Trophoblast cell (in vitro differentiated cells and primary cell): ENCODE data around the gene COL4A6.

Experiments used
- DNase-seq, 2 donors: peaks; one replicate each; pipeline ENCODE4 v3.0.0-alpha.2; 2016
- H2AFZ ChIP-seq: 2 replicates; pipeline ENCODE4 v1.6.1; 2013; ENCODE audit warnings: low read length, moderate library complexity, mild to moderate bottlenecking; ENCODE audit not compliant: insufficient read depth, poor library complexity
- H2AK5ac ChIP-seq: 2 replicates; pipeline ENCODE4 v1.6.1; 2013; ENCODE audit warnings: mild to moderate bottlenecking, low read length
- H2BK120ac ChIP-seq: 2 replicates; pipeline ENCODE4 v1.6.1; 2013; ENCODE audit warnings: low read length, mild to moderate bottlenecking, moderate library complexity; ENCODE audit not compliant: insufficient read depth, poor library complexity
- H2BK12ac ChIP-seq: 2 replicates; pipeline ENCODE4 v1.6.1; 2013; ENCODE audit warnings: mild to moderate bottlenecking, low read length, moderate library complexity
- H2BK5ac ChIP-seq: 2 replicates; pipeline ENCODE4 v1.6.1; 2013; ENCODE audit warnings: low read length, low read depth, moderate library complexity, mild to moderate bottlenecking; ENCODE audit not compliant: poor library complexity
- H3K14ac ChIP-seq: 2 replicates; pipeline ENCODE4 v1.6.1; 2013; ENCODE audit warnings: mild to moderate bottlenecking, low read length
- H3K18ac ChIP-seq: 2 replicates; pipeline ENCODE4 v1.6.1; 2013; ENCODE audit warnings: mild to moderate bottlenecking, low read length
- H3K23ac ChIP-seq: 2 replicates; pipeline ENCODE4 v1.6.1; 2013; ENCODE audit warnings: low read length
- H3K27ac ChIP-seq: 2 replicates; pipeline ENCODE4 v1.5.1; 2013; ENCODE audit warnings: low read depth, mild to moderate bottlenecking, inconsistent platforms, low read length, moderate library complexity
- H3K27me3 ChIP-seq: 2 replicates; pipeline ENCODE4 v1.6.1; 2013; ENCODE audit warnings: inconsistent platforms, mild to moderate bottlenecking, low read length, moderate library complexity; ENCODE audit not compliant: insufficient read depth
- H3K36me3 ChIP-seq, 2 experiments: 1 replicate in 1 of 2; 2 replicates in 1 of 2; pipeline ENCODE4 v1.6.1; 2013; ENCODE audit warnings: low read length in 2 of 2, mild to moderate bottlenecking in 2 of 2, moderate library complexity in 1 of 2; ENCODE audit not compliant: insufficient read depth in 2 of 2, control insufficient read depth in 1 of 2
- H3K4ac ChIP-seq: 2 replicates; pipeline ENCODE4 v1.6.1; 2013; ENCODE audit warnings: low read depth, mild to moderate bottlenecking, low read length, moderate library complexity
- H3K4me1 ChIP-seq, 2 experiments: 1 replicate in 1 of 2; 2 replicates in 1 of 2; pipeline ENCODE4 v1.6.1; 2013; ENCODE audit warnings: low read length in 2 of 2, mild to moderate bottlenecking in 2 of 2, moderate library complexity in 1 of 2; ENCODE audit not compliant: insufficient read depth in 2 of 2, control insufficient read depth in 1 of 2
- H3K4me2 ChIP-seq: 2 replicates; pipeline ENCODE4 v1.6.1; 2013; ENCODE audit warnings: inconsistent platforms, mild to moderate bottlenecking, low read length, moderate library complexity
- H3K4me3 ChIP-seq: 2 replicates; pipeline ENCODE4 v1.5.1; 2013; ENCODE audit warnings: mild to moderate bottlenecking, low read depth, low read length, inconsistent platforms
- H3K79me1 ChIP-seq: one replicate; pipeline ENCODE4 v1.6.1; 2013; ENCODE audit warnings: low read length
- H3K79me2 ChIP-seq: 2 replicates; pipeline ENCODE4 v1.6.1; 2013; ENCODE audit warnings: low read length, mild to moderate bottlenecking; ENCODE audit not compliant: control insufficient read depth, insufficient read depth, poor library complexity
- H3K9ac ChIP-seq: 2 replicates; pipeline ENCODE4 v1.6.1; 2013; ENCODE audit warnings: mild to moderate bottlenecking, low read length
- H3K9me3 ChIP-seq: 2 replicates; pipeline ENCODE4 v1.6.1; 2013; ENCODE audit warnings: low read depth, mild to moderate bottlenecking, control low read depth, inconsistent platforms, low read length; ENCODE audit not compliant: insufficient read depth
- H4K12ac ChIP-seq: 2 replicates; pipeline ENCODE4 v1.6.1; 2013; ENCODE audit warnings: low read depth, mild to moderate bottlenecking, low read length, moderate library complexity
- H4K8ac ChIP-seq: 2 replicates; pipeline ENCODE4 v1.6.1; 2013; ENCODE audit warnings: low read depth, mild to moderate bottlenecking, low read length, moderate library complexity
- H4K91ac ChIP-seq: one replicate; pipeline ENCODE4 v1.6.1; 2013; ENCODE audit warnings: low read depth, mild to moderate bottlenecking, low read length, moderate library complexity
- WGBS: extraction: QIAGEN DNeasy Blood & Tissue Kit; methylation state at CpG from one replicate; pipeline ENCODE4 v1.1.7; 2013; ENCODE audit warnings: missing lambda C conversion rate; ENCODE audit not compliant: insufficient read length, insufficient coverage; ENCODE audit errors: extremely low coverage; 5-methylcytosine and 5-hydroxymethylcytosine counted together

COL4A6 gene

DNA sequence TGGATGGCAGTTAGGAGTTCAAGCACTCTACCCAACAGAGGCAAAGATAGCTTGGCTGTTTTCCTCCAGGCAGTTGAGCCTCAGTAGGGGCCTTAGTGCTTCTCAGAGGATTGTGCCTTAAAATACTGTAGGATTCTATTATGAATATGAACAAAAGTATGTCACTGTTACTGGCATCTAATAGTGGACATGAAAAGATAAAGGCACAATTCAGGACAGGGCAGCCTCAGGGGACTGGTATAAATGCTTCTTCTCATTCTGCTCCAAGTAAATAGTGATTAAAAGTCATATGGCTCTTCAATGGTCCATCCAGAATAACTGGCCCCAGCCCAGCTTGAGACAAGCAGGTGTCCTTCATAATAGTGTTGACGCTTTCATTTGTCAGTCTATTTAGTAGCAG lies 17.7 kb downstream of the COL4A6 start:
- no peak overlapping the region for H3K4me2 ChIP-seq
- no peak overlapping the region for H2BK5ac ChIP-seq
- DNase-seq, result no peak
- no peak overlapping the region for H3K27ac ChIP-seq
- no peak overlapping the region for H4K8ac ChIP-seq
- H3K23ac ChIP-seq, result no peak overlapping the region
- H3K79me1 ChIP-seq, result no peaks in the 10 kb centered on the region
- no CpG with 5 or more reads among the region's 1 CpG for WGBS
- no peak overlapping the region for H3K4ac ChIP-seq
- no peak overlapping the region for H3K4me3 ChIP-seq
- no peaks in the 10 kb centered on the region for H3K36me3 ChIP-seq
- H3K9me3 ChIP-seq, result no peaks in the 10 kb centered on the region
- H3K79me2 ChIP-seq, result no peaks in the 10 kb centered on the region
- H2BK120ac ChIP-seq, result no peak overlapping the region
- H4K91ac ChIP-seq, result no peak overlapping the region
- no peaks in the 10 kb centered on the region for H3K27me3 ChIP-seq
- H2AK5ac ChIP-seq, result no peak overlapping the region
- no peak overlapping the region for H4K12ac ChIP-seq
- H3K18ac ChIP-seq, result no peak overlapping the region
- peaks cover 0 to 1% of the 10 kb centered on the region in 2 experiments for H3K4me1 ChIP-seq
- H2BK12ac ChIP-seq, result no peak overlapping the region
- H3K9ac ChIP-seq, result no peak overlapping the region
- H3K14ac ChIP-seq, result no peak overlapping the region
- no peak overlapping the region for H2AFZ ChIP-seq

DNA sequence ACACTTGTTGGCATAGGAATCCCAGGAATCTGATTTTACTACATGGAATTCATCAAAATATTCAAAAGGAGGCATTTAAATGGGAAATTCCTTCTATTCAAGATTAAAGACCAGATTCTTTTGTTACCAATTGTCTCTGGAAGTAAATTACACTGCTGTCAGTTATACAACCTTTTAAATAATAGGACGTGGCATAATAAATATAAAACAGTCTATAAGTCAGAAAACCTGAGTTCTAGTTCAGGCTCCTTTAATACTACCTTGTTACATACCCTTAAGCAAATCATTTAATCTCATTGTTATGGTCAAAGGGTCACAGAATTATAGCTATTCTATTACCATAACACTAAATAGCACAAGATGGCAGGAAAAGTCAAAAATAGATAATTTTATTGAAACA lies 18.8 kb downstream of the COL4A6 start:
- no peaks in the 10 kb centered on the region for H3K9me3 ChIP-seq
- H3K79me1 ChIP-seq, result no peaks in the 10 kb centered on the region
- H3K9ac ChIP-seq, result no peak overlapping the region
- H3K27me3 ChIP-seq, result no peaks in the 10 kb centered on the region
- no peak overlapping the region for H3K4ac ChIP-seq
- no peaks in the 10 kb centered on the region for H3K79me2 ChIP-seq
- H2BK120ac ChIP-seq, result no peak overlapping the region
- H2BK12ac ChIP-seq, result no peak overlapping the region
- no peak overlapping the region for H3K4me3 ChIP-seq
- no peak overlapping the region for H2AK5ac ChIP-seq
- H4K91ac ChIP-seq, result no peak overlapping the region
- no peak overlapping the region for H4K8ac ChIP-seq
- no peak overlapping the region for H2BK5ac ChIP-seq
- peaks cover 0 to 1% of the 10 kb centered on the region in 2 experiments for H3K4me1 ChIP-seq
- H2AFZ ChIP-seq, result no peak overlapping the region
- no peak overlapping the region for H3K27ac ChIP-seq
- no peak overlapping the region for H3K14ac ChIP-seq
- no peak overlapping the region for H4K12ac ChIP-seq
- no peak overlapping the region for H3K18ac ChIP-seq
- no peak for DNase-seq
- whole genome bisulfite sequencing, result no CpG with 5 or more reads among the region's 1 CpG
- H3K23ac ChIP-seq, result no peak overlapping the region
- H3K36me3 ChIP-seq, result no peaks in the 10 kb centered on the region
- H3K4me2 ChIP-seq, result no peak overlapping the region

- Histone ChIP-seq H3K23ac (no peak overlapping the region), H3K27me3 (no peaks in the 10 kb centered on the region), H2BK12ac (no peak overlapping the region), H3K36me3 (no peaks in the 10 kb centered on the region), H3K79me2 (no peaks in the 10 kb centered on the region), H4K8ac (no peak overlapping the region), H2AFZ (no peak overlapping the region), H2BK120ac (no peak overlapping the region), H2AK5ac (no peak overlapping the region), H2BK5ac (no peak overlapping the region), H3K4ac (no peak overlapping the region), H4K12ac (no peak overlapping the region), H3K9ac (no peak overlapping the region), H4K91ac (no peak overlapping the region), H3K27ac (no peak overlapping the region), H3K14ac (no peak overlapping the region), H3K79me1 (no peaks in the 10 kb centered on the region), H3K9me3 (no peaks in the 10 kb centered on the region), H3K4me1 (peaks cover 1 to 2% of the 10 kb centered on the region in 2 experiments), H3K4me3 (no peak overlapping the region), H3K18ac (no peak overlapping the region), H3K4me2 (no peak overlapping the region)
- no CpG with 5 or more reads among the region's 1 CpG for WGBS
- no peak for DNase-seq
Measured at GRCh38 chrX:108417257-108417656, 21.0 kb downstream of the COL4A6 start.

- Histone ChIP-seq H2AFZ (no peak overlapping the region), H2BK12ac (no peak overlapping the region), H3K9ac (no peak overlapping the region), H4K91ac (no peak overlapping the region), H3K18ac (no peak overlapping the region), H3K23ac (no peak overlapping the region), H3K4me2 (no peak overlapping the region), H3K4me1 (peaks cover 1 to 2% of the 10 kb centered on the region in 2 experiments), H4K8ac (no peak overlapping the region), H3K79me2 (no peaks in the 10 kb centered on the region), H3K27ac (no peak overlapping the region), H2AK5ac (no peak overlapping the region), H3K14ac (no peak overlapping the region), H2BK5ac (no peak overlapping the region), H3K79me1 (no peaks in the 10 kb centered on the region), H3K4ac (no peak overlapping the region), H4K12ac (no peak overlapping the region), H3K9me3 (no peaks in the 10 kb centered on the region), H3K4me3 (no peak overlapping the region), H3K27me3 (no peaks in the 10 kb centered on the region), H2BK120ac (no peak overlapping the region), H3K36me3 (no peaks in the 10 kb centered on the region)
- no peak for DNase-seq
- WGBS, result no CpG with 5 or more reads among the region's 2 CpGs
Measured at GRCh38 chrX:108415891-108416290, 22.3 kb downstream of the COL4A6 start.
